HepG2 (cell line): ENCODE data around the gene PLCB1. TPM values are rescaled to one million over a fixed set of nuclear protein-coding genes. Genes with fewer than 3 reads are reported as not detected.
A peak's percentile ranks its signal among the peaks of the same experiment; 100 is the strongest.

Source experiments
- ATAC-seq: fragments of 200-7000 bp; cut with Tn5 transposase; 3 replicates; pipeline ENCODE4 v1.9.1; 2020; ENCODE audit warnings: mild to moderate bottlenecking, moderate library complexity
- BruUV-seq: library from RNA; stranded (reverse); fragments of 400-500 nt; replicated peaks from 2 replicates; lab custom pipeline; 2021; lab: Mats Ljungman, UMichigan
- CTCF ChIA-PET: fragments of 300-600 bp; formaldehyde crosslinking; extraction: SDS; loops from one replicate; lab custom pipeline; 2021; ENCODE audit warnings: low total read pairs, inconsistent platforms, low intra/inter-chr PET ratio; lab: Yijun Ruan, JAX
- POLR2A ChIA-PET: fragments of 350-600 bp; sonication (Branson Sonifier 250); formaldehyde crosslinking; loops from one replicate; lab custom pipeline; 2020; ENCODE audit warnings: antibody characterized with exemption, inconsistent platforms; lab: Yijun Ruan, JAX
- DNase-seq: peaks from one replicate; pipeline ENCODE4 v3.0.0-alpha.2; 2015; ENCODE audit warnings: low spot score
- FAIRE-seq: peaks from 3 replicates; lab custom pipeline; 2011; peaks lifted over from hg19 to GRCh38; lab: Jason Lieb, UNC
- H2AFZ ChIP-seq: one replicate; pipeline ENCODE4 v1.6.1; 2011; ENCODE audit warnings: low read length, inconsistent platforms
- H3K27ac ChIP-seq: fragments of 300-600 bp; 3 replicates; pipeline ENCODE4 v1.8.0; 2011; ENCODE audit warnings: mixed run types, mild to moderate bottlenecking, mixed read lengths, low read length, inconsistent platforms; ENCODE audit not compliant: insufficient read depth; ENCODE audit errors: extremely low read length
- H3K27me3 ChIP-seq, 2 experiments: fragments of 200-600 bp in 1 of 2; 2 replicates in 1 of 2; 3 replicates in 1 of 2; pipeline versions ENCODE4 v1.6.0 to v1.8.0; 2011; ENCODE audit warnings: low read length in 2 of 2, mild to moderate bottlenecking in 2 of 2, moderate library complexity in 2 of 2, inconsistent platforms in 1 of 2; ENCODE audit not compliant: insufficient read depth in 2 of 2, control insufficient read depth in 1 of 2
- H3K36me3 ChIP-seq, 2 experiments: fragments of 200-600 bp in 1 of 2; replicated peaks in 1 of 2; 2 replicates in 1 of 2; 3 replicates in 1 of 2; pipeline versions ENCODE4 v1.5.1 to v1.8.0; 2011; ENCODE audit warnings: low read length in 2 of 2, inconsistent platforms in 1 of 2; ENCODE audit not compliant: insufficient read depth in 2 of 2, control insufficient read depth in 1 of 2
- H3K4me1 ChIP-seq: 2 replicates; pipeline ENCODE4 v1.5.1; 2012; ENCODE audit warnings: low read length, inconsistent platforms; ENCODE audit not compliant: insufficient read depth
- H3K4me2 ChIP-seq: 2 replicates; pipeline ENCODE4 v1.6.0; 2011; ENCODE audit warnings: low read depth, low read length, inconsistent platforms
- H3K4me3 ChIP-seq, 3 experiments: fragments of 200-600 bp in 1 of 3; sonication (generic), shearing (Covaris generic) in 1 of 3; replicated peaks in 1 of 3; 2 replicates each; pipeline ENCODE4 v1.5.1; 2011 to 2016; ENCODE audit warnings: low read length in 3 of 3, inconsistent platforms in 2 of 3, low read depth in 2 of 3, mild to moderate bottlenecking in 2 of 3, control low read depth in 1 of 3, mixed read lengths in 1 of 3; ENCODE audit not compliant: insufficient read depth in 1 of 3
- H3K79me2 ChIP-seq: one replicate; pipeline ENCODE4 v1.6.1; 2011; ENCODE audit warnings: low read length, inconsistent platforms; ENCODE audit not compliant: insufficient read depth
- H3K9ac ChIP-seq: 2 replicates; pipeline ENCODE4 v1.6.0; 2011; ENCODE audit warnings: mild to moderate bottlenecking, low read depth, low read length, inconsistent platforms; ENCODE audit not compliant: insufficient read depth
- H3K9me3 ChIP-seq: 2 replicates; pipeline ENCODE4 v1.5.1; 2012; ENCODE audit warnings: mild to moderate bottlenecking, low read length
- H4K20me1 ChIP-seq: 2 replicates; pipeline ENCODE4 v1.6.0; 2011; ENCODE audit warnings: inconsistent platforms, mild to moderate bottlenecking, low read length, moderate library complexity; ENCODE audit not compliant: insufficient read depth
- MAFF ChIP-seq: IDR thresholded peaks from 2 replicates; pipeline ENCODE4 v1.6.1; 2011; ENCODE audit warnings: low read depth, low read length, improper control_type of control experiment
- MAFG ChIP-seq: sonication (generic); formaldehyde crosslinking; IDR thresholded peaks from 2 replicates; pipeline ENCODE4 v1.5.1; 2020; ENCODE audit warnings: mild to moderate bottlenecking, missing genetic modification reagents
- MAFK ChIP-seq, 2 experiments: IDR thresholded peaks in 1 of 2; conservative IDR thresholded peaks in 1 of 2; 2 replicates each; pipeline ENCODE4 v1.6.1; 2011; ENCODE audit warnings: improper control_type of control experiment in 2 of 2, low read length in 2 of 2
- NFE2L2 ChIP-seq: fragments of 150-350 bp; IDR thresholded peaks from 2 replicates; pipeline ENCODE4 v1.6.1; 2014; ENCODE audit warnings: low read length
- ZC3H13 ChIP-seq: sonication (generic); formaldehyde crosslinking; IDR thresholded peaks from 2 replicates; pipeline ENCODE4 v1.8.1; 2023; ENCODE audit warnings: mild to moderate bottlenecking, missing genetic modification reagents, moderate library complexity
- ZNF235 ChIP-seq: sonication (generic); formaldehyde crosslinking; IDR thresholded peaks from 2 replicates; pipeline ENCODE4 v1.8.1; 2023; ENCODE audit warnings: mild to moderate bottlenecking, missing genetic modification reagents, borderline replicate concordance
- WGBS: methylation state at CpG from one replicate; pipeline ENCODE4 v1.1.6; 2017; ENCODE audit warnings: low lambda C conversion rate; 5-methylcytosine and 5-hydroxymethylcytosine counted together
- in situ Hi-C: cut with HindIII; loops from 2 replicates; pipeline ENCODE4 v1.10.0; 2017; ENCODE audit warnings: low pct_unique_long_range_greater_than_20kb; ENCODE audit not compliant: extremely low pct_ligation_motif_present
- intact Hi-C: fragments of 100-400 bp; cut with micrococcal nuclease; formaldehyde crosslinking; loops from one replicate; pipeline ENCODE4 v1.10.0; 2022; ENCODE audit not compliant: unreplicated experiment
- polyA plus RNA-seq, 8 experiments: library from polyadenylated mRNA; depleted of rRNA in 3 of 8; stranded (reverse) in 7 of 8; unstranded in 1 of 8; fragments of >200 nt; fragmentation: Illumina TruSeq in 4 of 8; extraction: Trizol in 4 of 8; gene quantifications; 2 replicates each; pipeline versions ENCODE4 v1.2.1 to v1.2.3, GENCODE V29; 2011 to 2016; ENCODE audit warnings: low read depth in 4 of 8, missing spikeins in 1 of 8, mixed read lengths in 1 of 8; ENCODE audit not compliant: insufficient read depth in 1 of 8
- total RNA-seq, 5 experiments: library from RNA; depleted of rRNA; stranded (reverse); fragments of >200 nt; fragmentation: Illumina TruSeq; extraction: Trizol; gene quantifications; 2 replicates each; pipeline ENCODE4 v1.2.3, GENCODE V29; 2016; ENCODE audit warnings: low read depth in 1 of 5
- TF ChIP-seq, protein P1 (sequence below): sonication (generic); formaldehyde crosslinking; IDR thresholded peaks from 2 replicates; pipeline ENCODE4 v1.4.0; 2020; ENCODE audit warnings: missing genetic modification reagents
- TF ChIP-seq, protein P2 (sequence below): sonication (generic); formaldehyde crosslinking; IDR thresholded peaks from 2 replicates; pipeline ENCODE4 v1.4.0; 2020; ENCODE audit warnings: mild to moderate bottlenecking, missing genetic modification reagents

PLCB1 gene
- total and polyA plus RNA-seq, 2 of the 13 experiments (the other 11 are each of a cell fraction or from before 2014, with no cell fraction given) = 42.4 to 55.9 TPM

DNA sequence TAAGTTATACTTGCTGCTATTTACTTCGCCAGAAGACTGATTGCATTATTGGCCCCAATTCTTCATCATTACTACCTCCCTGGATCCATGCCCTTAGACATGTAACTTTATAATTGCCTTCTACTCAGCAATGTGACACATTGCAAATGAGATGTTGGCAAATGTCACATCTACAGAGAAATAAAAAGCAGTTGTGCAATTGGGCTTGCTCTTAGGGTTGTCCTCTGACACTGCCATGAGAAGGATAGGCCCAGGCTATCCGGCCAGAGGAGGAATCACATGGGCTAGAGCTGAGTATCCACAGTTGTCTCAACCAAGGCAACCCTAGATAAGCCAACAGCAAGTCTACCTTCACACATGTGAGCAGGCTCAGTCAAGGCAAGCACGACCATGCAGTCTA, 447.0 kb downstream of the PLCB1 start (continued):
- TF ChIP-seq, protein P1, sequence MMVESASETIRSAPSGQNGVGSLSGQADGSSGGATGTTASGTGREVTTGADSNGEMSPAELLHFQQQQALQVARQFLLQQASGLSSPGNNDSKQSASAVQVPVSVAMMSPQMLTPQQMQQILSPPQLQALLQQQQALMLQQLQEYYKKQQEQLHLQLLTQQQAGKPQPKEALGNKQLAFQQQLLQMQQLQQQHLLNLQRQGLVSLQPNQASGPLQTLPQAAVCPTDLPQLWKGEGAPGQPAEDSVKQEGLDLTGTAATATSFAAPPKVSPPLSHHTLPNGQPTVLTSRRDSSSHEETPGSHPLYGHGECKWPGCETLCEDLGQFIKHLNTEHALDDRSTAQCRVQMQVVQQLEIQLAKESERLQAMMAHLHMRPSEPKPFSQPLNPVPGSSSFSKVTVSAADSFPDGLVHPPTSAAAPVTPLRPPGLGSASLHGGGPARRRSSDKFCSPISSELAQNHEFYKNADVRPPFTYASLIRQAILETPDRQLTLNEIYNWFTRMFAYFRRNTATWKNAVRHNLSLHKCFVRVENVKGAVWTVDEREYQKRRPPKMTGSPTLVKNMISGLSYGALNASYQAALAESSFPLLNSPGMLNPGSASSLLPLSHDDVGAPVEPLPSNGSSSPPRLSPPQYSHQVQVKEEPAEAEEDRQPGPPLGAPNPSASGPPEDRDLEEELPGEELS (CRISPR knock-in tag) = no peak

DNA sequence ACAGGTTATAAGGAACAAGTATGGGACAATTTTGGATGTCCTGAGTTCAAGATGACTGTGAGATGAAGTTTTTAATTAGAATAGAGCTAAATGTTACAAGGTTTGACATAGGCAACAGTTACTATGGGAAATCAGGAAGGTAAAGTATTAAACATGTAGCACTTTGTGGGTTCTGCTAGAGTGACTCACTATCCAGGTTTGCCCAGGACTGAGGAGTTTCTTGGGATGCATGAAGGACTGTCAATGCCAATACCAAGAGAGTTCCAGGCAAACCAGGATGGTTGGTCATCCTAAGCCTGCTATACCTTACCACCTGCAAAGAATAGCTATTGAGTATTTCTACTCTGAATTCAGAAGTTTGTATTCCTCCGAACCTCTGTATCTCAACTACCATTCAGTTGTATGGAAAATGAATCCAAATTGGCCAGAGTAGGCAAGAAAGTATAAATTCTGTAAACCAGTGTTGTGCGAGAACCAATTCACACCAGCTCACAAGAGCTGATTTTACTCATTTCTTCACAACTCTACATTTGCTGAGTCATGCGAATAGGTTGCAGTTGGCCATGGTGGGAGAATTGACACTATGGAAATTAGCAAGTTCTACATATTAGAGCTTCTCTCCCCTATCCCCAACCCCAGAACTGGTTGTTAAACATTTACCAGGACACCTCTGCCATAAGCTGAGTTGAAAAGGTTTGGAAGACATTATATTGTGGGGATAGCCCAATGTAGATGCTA, 449.5 kb downstream of the PLCB1 start:
- ATAC-seq (no peak), DNase-seq (no peak), FAIRE-seq (no peak)
- Histone ChIP-seq H3K9ac (no peak overlapping the region), H3K9me3 (no peaks in the 10 kb centered on the region), H3K4me1 (peaks cover 20% of the 10 kb centered on the region), H3K36me3 (peaks cover 0 to 1% of the 10 kb centered on the region in 2 experiments; a peak in 1 of 5 replicates), H3K79me2 (no peaks in the 10 kb centered on the region), H2AFZ (no peak overlapping the region), H3K4me3 (no peak overlapping the region), H3K4me2 (no peak overlapping the region), H4K20me1 (no peaks in the 10 kb centered on the region), H3K27me3 (no peaks in the 10 kb centered on the region), H3K27ac (no peak overlapping the region)
- TF ChIP-seq, protein P2, sequence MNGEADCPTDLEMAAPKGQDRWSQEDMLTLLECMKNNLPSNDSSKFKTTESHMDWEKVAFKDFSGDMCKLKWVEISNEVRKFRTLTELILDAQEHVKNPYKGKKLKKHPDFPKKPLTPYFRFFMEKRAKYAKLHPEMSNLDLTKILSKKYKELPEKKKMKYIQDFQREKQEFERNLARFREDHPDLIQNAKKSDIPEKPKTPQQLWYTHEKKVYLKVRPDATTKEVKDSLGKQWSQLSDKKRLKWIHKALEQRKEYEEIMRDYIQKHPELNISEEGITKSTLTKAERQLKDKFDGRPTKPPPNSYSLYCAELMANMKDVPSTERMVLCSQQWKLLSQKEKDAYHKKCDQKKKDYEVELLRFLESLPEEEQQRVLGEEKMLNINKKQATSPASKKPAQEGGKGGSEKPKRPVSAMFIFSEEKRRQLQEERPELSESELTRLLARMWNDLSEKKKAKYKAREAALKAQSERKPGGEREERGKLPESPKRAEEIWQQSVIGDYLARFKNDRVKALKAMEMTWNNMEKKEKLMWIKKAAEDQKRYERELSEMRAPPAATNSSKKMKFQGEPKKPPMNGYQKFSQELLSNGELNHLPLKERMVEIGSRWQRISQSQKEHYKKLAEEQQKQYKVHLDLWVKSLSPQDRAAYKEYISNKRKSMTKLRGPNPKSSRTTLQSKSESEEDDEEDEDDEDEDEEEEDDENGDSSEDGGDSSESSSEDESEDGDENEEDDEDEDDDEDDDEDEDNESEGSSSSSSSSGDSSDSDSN (CRISPR knock-in tag) = no peak
- no peak for TF ChIP-seq ZC3H13
- no peak for TF ChIP-seq ZNF235 (CRISPR knock-in tag)
- peak; percentile 96 to 98 for TF ChIP-seq MAFK (conservative IDR thresholded peaks at IDR 0.05 in 1 of 2, IDR thresholded peaks at IDR 0.05 in 1 of 2; ENCODE audit: low read length in 2 of 2)
- TF ChIP-seq NFE2L2 = peak; percentile 93
- 0 out of 2 replicates have a peak, but pooled peaks have one; percentile 40 for TF ChIP-seq MAFG (CRISPR knock-in tag)
- peak; percentile 96 for TF ChIP-seq MAFF
- intact Hi-C loops (no loop called here), in situ Hi-C loops (no loop called here)
- ChIA-PET CTCF (no interaction called here), POLR2A (no interaction called here)
- no TSS peak for BruUV-seq
- WGBS = 99% methylated on average over 3 of the region's 3 CpGs
